SJSA1 (cell line): ENCODE results near the gene ADAMTS14. TPM values are rescaled to one million over a fixed set of nuclear protein-coding genes. Genes with fewer than 3 reads are reported as not detected.
"Not testable (repeated sequence)": the region's sequence is repeated elsewhere in the genome, so short reads cannot be mapped to it uniquely, and the experiment has no call there.

ENCODE experiments used
- DNase-seq, 2 experiments: peaks; one replicate each; pipeline ENCODE4 v3.0.0-alpha.2; 2015 to 2020; ENCODE audit warnings: low spot score in 2 of 2, low read depth in 1 of 2
- H3K27ac ChIP-seq: fragments of 250-450 bp; sonication (Bioruptor Pico); 2 replicates; pipeline ENCODE4 v1.5.1; 2020; ENCODE audit warnings: mild to moderate bottlenecking, moderate library complexity
- H3K27me3 ChIP-seq: fragments of 250-450 bp; sonication (Bioruptor Pico); replicated peaks from 2 replicates; pipeline ENCODE4 v1.5.1; 2020; ENCODE audit warnings: mild to moderate bottlenecking, moderate library complexity
- H3K36me3 ChIP-seq: fragments of 250-450 bp; sonication (Bioruptor Pico); 2 replicates; pipeline ENCODE4 v1.5.1; 2020; ENCODE audit warnings: mild to moderate bottlenecking
- H3K4me1 ChIP-seq: fragments of 250-450 bp; sonication (Bioruptor Pico); replicated peaks from 2 replicates; pipeline ENCODE4 v1.6.1; 2021; ENCODE audit warnings: mild to moderate bottlenecking
- H3K4me3 ChIP-seq: fragments of 250-450 bp; sonication (Bioruptor Pico); 2 replicates; pipeline ENCODE4 v1.5.1; 2020; ENCODE audit warnings: mild to moderate bottlenecking
- H3K9me3 ChIP-seq: fragments of 250-450 bp; sonication (Bioruptor Pico); replicated peaks from 2 replicates; pipeline ENCODE4 v1.5.1; 2020; ENCODE audit warnings: mild to moderate bottlenecking
- total RNA-seq: library from RNA; depleted of rRNA; stranded (reverse); fragments of >200 nt; shearing (Covaris generic); gene quantifications from 2 replicates; pipeline ENCODE4 v1.2.3, GENCODE V29; 2014

Gene ADAMTS14
- total RNA-seq, 1 experiment from 2014 or later = 1.2 TPM

DNA sequence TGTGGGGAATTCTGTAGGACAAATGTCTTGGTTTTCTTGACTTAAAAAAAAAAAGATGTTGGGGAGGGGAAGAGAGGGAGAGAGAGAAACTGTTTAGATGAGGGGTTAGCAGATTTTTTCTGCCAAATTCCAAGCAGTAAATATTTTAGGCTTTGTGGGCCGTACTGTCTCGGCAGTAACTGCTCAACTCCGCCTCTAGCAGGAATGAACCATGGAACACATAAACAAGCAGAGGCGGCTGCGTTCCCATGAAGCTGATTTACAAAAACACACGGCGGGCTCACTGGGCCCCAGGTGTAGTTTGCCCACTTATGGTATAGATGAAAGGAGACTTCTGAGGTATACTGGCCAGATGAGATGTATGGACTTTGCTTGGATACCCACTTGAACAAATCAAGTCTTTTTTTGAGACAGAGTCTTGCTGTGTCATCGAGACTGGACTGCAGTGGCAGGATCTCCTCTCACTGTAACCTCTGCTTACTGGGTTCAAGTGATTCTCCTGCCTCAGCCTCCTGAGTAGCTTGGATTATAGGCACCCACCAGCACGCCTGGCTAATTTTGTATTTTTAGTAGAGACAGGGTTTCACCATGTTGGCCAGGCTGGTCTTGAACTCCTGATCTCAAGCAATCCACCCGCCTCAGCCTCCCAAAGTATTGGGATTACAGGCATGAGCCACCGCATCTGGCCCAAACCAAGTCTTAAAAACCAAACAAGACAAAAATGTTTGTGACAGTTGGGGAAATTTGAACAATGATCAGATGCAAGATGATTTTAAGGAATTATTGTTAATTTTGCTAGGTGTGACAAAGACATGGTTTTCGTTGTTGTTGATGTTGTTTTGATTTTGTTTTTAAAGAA is 9.7 kb upstream of the ADAMTS14 start:
- Histone ChIP-seq H3K27ac (peak overlapping the region; percentile 84), H3K4me3 (no peak overlapping the region), H3K36me3 (no peaks in the 10 kb centered on the region), H3K27me3 (no peaks in the 10 kb centered on the region), H3K9me3 (peaks cover 6% of the 10 kb centered on the region; the same call in 1 of the 2 replicates), H3K4me1 (peaks cover 45% of the 10 kb centered on the region)
- peak; percentile 69 to 79 for DNase-seq

DNA sequence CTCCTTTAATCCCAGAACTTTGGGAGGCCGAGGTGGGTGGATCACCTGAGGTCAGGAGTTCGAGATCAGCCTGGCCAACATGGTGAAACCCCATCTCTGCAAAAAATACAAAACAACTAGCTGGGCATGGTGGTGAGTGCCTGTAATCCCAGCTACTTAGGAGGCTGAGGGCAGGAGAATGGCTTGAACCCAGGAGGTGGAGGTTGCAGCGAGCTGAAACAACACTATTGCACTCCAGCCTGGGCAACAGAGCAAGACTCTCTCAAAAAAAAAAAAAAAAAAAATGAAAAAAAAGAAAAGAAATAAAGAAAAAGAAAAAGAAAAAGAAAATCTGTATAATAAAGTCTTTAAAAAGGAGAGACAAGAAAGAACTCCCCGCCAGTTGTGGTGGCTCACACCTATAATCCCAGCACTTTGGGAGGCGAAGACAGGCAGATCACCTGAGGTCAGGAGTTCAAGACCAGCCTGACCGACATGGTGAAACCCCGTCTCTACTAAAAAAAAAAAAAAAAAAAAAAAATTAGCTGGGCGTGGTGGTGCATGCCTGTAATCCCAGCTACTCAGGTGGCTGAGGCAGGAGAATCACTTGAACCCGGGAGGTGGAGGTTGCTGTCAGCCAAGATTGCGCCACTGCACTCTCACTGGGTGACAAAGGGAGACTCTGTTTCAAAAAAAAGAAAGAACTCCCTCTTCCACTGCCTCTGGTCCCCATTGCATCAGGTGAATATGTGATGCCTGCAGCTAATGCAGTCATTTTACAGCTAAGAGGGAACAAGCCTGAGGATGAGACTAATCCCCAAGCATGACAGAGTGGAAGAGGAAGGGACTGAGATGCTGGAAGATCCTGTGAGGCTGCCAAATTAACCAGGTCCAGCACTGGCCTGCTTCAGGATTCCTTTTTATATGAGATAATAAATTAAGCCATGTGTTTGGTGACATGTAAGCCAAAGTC is 8.6 kb upstream of the ADAMTS14 start:
- not testable (repeated sequence) for H3K27me3 ChIP-seq, H3K9me3 ChIP-seq, H3K36me3 ChIP-seq, H3K4me3 ChIP-seq
- H3K27ac ChIP-seq = peak overlapping the region; percentile 66
- peak in 1 of 2 experiments; percentile 20 for DNase-seq
- peaks cover 48% of the 10 kb centered on the region for H3K4me1 ChIP-seq

DNA sequence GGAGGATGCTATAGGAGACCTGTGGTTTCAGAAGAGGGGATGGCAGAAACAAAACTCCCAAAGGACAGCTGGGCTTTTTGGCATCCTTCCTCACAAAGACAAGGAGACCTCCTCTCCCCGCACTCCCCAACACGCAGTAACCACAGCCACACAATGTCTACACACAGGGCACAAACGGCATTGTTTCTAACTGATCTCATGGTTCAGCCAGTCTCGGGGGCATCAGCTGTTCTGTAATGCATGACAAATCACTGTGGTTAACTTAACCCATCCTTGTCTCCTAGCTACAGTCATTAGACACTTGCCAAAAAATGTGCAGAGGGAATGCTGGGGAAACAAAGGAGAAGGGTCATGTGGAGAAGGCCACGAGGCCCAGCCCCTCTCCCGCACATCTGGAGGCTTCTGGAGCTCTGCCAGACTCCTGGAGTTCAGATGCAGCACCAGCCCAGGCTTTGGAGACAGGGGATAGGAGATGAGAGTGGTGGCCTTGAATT is 7.6 kb upstream of the ADAMTS14 start:
- peak; percentile 93 to 94 for DNase-seq
- Histone ChIP-seq H3K4me3 (no peak overlapping the region), H3K27ac (peak overlapping the region; percentile 66), H3K36me3 (no peaks in the 10 kb centered on the region), H3K4me1 (peaks cover 48% of the 10 kb centered on the region), H3K27me3 (no peaks in the 10 kb centered on the region), H3K9me3 (no peaks in the 10 kb centered on the region)

DNA sequence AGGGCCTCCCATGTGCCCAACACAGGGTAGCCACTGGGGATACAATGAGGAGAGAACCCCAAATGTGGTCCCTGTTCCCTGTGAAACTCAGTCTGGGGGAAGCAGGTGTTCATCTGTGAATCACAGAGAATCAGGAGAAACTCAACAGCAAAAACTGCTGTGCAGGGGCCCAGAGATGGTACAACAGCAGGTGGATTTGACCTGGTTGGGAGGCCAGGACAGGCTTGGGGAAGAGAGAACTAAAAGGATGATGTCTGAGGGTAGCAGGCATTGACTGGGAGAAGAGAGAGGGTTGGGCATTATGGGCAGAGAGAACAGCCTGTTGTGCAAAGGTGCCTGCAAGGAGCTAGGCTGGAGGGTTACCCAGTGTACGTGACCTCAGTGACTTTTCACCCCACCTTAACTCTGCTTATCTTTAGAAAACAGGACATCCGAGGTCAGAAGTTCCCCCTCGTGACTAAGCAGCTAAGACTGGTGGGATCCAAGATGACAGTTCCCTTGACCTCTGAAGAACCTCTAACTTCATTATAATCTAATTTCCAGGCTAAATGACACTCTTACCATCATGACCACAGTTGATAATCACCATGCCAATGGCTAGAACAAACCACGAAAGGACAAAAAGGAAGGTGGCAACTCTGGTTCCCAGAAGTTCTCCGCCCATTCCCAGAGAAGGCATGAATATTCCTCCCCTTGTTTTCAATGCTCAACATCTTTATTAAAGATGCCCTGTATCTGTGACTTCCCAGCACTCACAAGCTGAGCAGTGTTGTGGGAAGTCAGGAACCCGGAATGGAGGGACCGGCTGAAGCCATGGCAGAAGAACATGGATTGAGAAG is 5.1 kb upstream of the ADAMTS14 start:
- Histone ChIP-seq H3K27me3 (peaks cover 8% of the 10 kb centered on the region; the same call in 1 of the 2 replicates), H3K27ac (no peak overlapping the region), H3K4me3 (no peak overlapping the region), H3K9me3 (no peaks in the 10 kb centered on the region), H3K4me1 (peaks cover 40% of the 10 kb centered on the region), H3K36me3 (no peaks in the 10 kb centered on the region)
- no peak for DNase-seq

DNA sequence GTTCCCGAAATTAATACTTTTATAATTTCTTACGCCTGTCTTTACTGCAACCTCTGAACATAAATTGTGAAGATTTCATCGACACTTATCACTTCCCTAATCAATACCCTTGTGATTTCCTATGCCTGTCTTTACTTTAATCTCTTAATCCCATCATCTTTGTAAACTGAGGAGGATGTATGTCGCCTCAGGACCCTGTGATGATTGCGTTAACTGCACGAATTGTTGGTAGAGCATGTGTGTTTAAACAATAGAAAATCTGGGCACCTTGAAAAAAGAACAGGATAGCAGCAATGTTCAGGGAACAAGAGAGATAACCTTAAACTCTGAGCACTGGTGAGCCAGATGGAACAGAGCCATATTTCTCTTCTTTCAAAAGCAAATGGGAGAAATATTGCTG is 4.5 kb upstream of the ADAMTS14 start:
- not testable (repeated sequence) for H3K4me3 ChIP-seq, H3K27ac ChIP-seq, H3K36me3 ChIP-seq, H3K9me3 ChIP-seq, H3K27me3 ChIP-seq, DNase-seq
- H3K4me1 ChIP-seq = peaks cover 38% of the 10 kb centered on the region

DNA sequence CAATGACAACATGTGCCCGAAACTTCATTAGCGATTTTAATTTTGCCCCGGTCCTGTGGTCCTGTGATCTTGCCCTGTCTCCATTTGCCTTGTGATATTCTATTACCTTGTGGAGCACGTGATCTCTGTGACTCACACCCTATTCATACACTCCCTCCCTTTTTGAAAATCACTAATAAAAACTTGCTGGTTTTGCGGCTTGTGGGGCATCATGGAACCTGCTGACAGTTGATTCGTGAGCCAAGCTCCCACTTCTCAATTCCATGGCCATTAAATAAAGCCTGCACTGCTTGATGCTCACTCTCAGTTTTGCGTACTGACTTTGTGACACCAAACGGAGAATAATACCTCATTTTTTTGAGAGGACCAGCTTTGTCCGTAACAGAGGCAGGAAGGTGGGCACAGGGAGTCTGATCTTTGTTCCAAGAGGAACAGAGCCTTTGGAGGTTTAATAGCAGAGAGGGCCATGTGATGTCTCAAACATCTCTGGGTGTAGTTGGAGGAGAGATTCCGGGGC is 3.8 kb upstream of the ADAMTS14 start:
- H3K4me1 ChIP-seq = peaks cover 39% of the 10 kb centered on the region
- H3K9me3 ChIP-seq = no peaks in the 10 kb centered on the region
- no peak overlapping the region for H3K4me3 ChIP-seq
- DNase-seq = no peak
- no peaks in the 10 kb centered on the region for H3K36me3 ChIP-seq
- no peak overlapping the region for H3K27ac ChIP-seq
- peaks cover 8% of the 10 kb centered on the region; the same call in 1 of the 2 replicates for H3K27me3 ChIP-seq

DNA sequence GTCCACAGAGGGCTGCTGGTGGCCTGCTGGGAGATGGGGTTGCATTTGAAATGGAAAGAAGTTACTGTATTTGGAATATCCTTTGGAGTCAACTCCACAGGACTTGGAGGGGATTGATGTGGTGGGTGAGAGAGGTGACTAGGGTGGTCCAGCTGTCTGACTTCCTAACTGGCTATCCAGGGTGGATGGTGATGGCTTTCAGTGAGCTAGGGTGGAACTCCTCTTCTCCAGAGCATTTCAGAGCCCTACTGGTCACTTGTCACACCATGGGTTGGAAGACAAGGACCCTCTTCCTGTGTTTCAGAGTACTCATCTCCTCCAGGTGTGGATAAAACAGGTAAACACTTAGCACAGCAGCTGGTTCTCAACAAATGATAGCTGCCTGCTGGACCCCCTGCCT is 3.3 kb upstream of the ADAMTS14 start:
- H3K27ac ChIP-seq = no peak overlapping the region
- peaks cover 8% of the 10 kb centered on the region; the same call in 1 of the 2 replicates for H3K27me3 ChIP-seq
- no peak overlapping the region for H3K4me3 ChIP-seq
- DNase-seq = no peak
- H3K4me1 ChIP-seq = peaks cover 41% of the 10 kb centered on the region
- H3K9me3 ChIP-seq = no peaks in the 10 kb centered on the region
- no peaks in the 10 kb centered on the region for H3K36me3 ChIP-seq

DNA sequence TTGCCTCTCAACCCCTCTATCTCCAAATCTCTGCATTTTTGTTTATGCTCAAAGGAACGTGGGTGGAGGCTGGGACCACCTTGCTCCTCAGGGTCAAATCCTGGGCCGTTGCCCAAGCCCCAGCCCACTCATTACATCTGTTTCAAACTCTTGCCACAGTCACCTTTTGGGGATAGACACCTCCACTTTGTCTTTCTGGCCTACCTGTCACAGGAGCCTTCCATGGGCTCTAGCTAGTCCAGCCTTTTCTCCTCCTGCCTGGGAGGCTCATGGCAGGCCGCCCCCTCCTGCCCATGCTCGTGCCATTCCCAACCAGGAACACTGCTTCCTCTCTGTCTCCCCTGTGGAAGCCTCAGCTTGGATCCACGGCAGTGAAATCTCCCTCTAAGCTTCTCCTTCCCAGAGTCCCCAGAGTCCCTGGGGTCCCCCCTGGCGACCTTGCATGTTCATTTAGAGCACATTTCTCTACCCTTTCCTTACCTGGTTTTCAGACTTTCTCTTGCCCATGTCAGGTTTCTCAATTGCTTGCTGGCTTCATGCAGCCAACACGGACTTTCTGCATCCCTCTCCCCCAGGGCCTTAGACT is 2.5 kb upstream of the ADAMTS14 start:
- no peak overlapping the region for H3K27ac ChIP-seq

DNA sequence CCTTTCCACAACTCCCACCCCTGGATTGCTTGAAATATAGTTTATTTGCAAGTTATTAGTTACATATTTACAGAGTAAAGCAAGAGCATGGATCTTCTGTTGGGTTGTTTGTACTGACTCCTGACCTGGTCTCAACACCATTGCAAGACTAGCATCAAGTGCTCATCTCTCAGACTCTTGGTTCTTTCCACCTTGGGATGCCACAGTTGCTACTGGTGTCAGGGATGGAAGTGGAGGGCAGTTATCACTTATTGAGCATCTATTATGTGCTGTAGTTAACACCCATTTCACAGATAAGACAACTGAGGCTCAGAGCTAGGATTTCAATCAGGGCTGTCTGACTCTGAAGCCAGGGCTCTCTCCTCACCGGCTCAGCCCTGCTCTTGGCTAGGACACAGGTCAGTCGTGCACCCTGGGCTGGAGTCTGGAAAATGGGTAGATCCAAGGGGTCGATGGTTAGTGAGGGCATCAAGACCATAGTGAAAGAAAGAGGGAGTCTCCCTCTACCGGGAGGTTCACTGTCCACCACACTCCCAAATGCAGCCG is 614 bp upstream of the ADAMTS14 start:
- Histone ChIP-seq H3K27ac (no peak overlapping the region), H3K36me3 (no peaks in the 10 kb centered on the region), H3K27me3 (peaks cover 8% of the 10 kb centered on the region; the same call in 1 of the 2 replicates), H3K4me3 (peak overlapping the region; percentile 43), H3K9me3 (no peaks in the 10 kb centered on the region), H3K4me1 (peaks cover 26% of the 10 kb centered on the region)
- DNase-seq = no peak

More for the DNA sequence above, 2.5 kb upstream of the ADAMTS14 start:
- no peak for DNase-seq
- no peak overlapping the region for H3K4me3 ChIP-seq
- H3K4me1 ChIP-seq = peaks cover 35% of the 10 kb centered on the region
- H3K36me3 ChIP-seq = no peaks in the 10 kb centered on the region
- no peaks in the 10 kb centered on the region for H3K9me3 ChIP-seq
- peaks cover 8% of the 10 kb centered on the region; the same call in 1 of the 2 replicates for H3K27me3 ChIP-seq

DNA sequence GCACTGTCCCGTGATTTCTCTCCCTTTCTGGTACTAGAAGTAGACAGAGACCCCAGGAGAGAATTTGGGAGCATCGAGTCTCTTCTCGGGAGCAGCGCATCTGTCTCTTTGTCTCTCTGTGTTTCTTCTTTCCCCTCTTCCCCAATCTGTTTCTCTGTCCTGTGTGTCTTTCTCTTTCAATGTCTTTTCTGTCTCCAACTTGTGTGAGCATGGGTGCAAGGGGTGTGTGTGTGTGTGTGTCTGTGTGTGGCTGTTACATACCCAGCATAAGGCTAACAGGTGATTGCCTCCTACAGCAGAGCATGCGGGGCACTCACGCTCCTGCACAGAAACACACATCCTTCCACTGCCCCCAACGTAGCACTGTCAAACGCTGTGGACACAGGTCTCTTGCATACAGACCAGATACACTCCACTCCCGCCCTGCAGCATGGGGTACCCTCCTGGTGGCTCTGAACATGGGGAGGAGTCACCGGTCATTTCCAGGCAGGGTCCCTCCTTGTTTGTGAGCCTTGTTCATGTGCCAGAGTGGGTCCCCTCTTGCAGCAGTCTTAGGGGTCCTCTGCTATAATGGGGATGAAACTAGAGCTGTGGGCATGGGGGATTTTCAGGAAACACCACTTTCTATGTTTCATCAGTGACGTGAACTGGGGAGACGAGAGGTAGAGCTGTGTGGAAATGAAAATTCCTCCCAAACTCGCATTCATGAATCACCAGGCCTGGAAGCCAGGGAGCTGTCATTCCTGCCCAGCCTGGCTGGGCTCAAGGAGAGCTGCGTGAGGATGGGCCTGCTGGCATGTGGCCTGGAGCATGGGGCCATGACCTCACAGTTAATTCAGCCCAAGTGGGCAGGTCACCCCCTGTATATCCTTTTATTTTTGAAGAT is 980 bp downstream of the ADAMTS14 start:
- Histone ChIP-seq H3K9me3 (no peaks in the 10 kb centered on the region), H3K4me1 (peaks cover 26% of the 10 kb centered on the region), H3K27me3 (peaks cover 8% of the 10 kb centered on the region; the same call in 1 of the 2 replicates), H3K27ac (no peak overlapping the region), H3K4me3 (peak overlapping the region; percentile 43; the same call in 1 of the 2 replicates), H3K36me3 (no peaks in the 10 kb centered on the region)
- peak; percentile 48 to 69 for DNase-seq

DNA sequence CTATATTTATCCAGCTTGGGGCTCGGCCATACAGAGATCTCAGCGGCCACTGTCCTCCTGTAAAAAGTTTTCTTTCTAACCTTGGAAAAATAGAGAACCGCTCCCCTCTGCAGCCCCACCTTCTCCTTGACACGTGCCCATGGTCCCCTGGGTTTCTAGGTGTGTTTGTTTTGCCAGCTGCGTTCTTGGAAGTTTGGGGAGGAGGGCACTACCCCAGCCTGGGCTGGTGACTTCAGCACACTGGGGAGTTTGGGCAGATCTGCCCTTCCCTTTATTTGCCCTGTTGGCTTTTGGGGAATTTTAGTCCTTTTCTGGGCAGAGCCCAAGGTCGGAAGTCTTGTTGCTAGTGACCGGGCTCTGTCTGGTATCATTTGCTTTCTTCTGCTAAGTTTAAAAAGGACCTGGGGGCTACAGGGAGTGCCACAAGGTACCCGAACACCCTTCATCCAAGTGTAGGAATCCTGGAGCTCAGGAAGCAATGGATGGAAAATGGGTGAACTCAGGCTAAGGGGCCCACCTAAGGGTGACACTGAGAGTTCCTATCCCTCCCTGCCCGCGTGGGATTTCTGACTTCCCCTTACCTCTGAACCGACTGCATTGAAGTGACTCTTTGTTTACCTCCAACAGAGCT is 1.7 kb downstream of the ADAMTS14 start:
- DNase-seq = peak in 1 of 2 experiments; percentile 20
- peaks cover 8% of the 10 kb centered on the region; the same call in 1 of the 2 replicates for H3K27me3 ChIP-seq
- H3K4me1 ChIP-seq = peaks cover 24% of the 10 kb centered on the region
- H3K9me3 ChIP-seq = no peaks in the 10 kb centered on the region
- no peaks in the 10 kb centered on the region for H3K36me3 ChIP-seq
- H3K27ac ChIP-seq = no peak overlapping the region
- H3K4me3 ChIP-seq = no peak overlapping the region
